Keratinocyte (primary cell): ENCODE data around the gene SH3BP5.

ENCODE experiments used
- CTCF ChIP-seq, 3 experiments: IDR thresholded peaks in 1 of 3; conservative IDR thresholded peaks in 1 of 3; optimal IDR thresholded peaks in 1 of 3; 2 replicates in 2 of 3; 3 replicates in 1 of 3; pipeline versions ENCODE3 to v1.5.1; 2011; ENCODE audit warnings: low read length in 3 of 3, mild to moderate bottlenecking in 3 of 3, moderate library complexity in 2 of 3, control low read depth in 1 of 3, inconsistent platforms in 1 of 3; ENCODE audit not compliant: insufficient read depth in 2 of 3; ENCODE audit errors: extremely low read depth in 1 of 3
- EZH2 ChIP-seq: IDR thresholded peaks from one replicate; pipeline ENCODE4 v1.6.1; 2012; ENCODE audit warnings: inconsistent platforms, mild to moderate bottlenecking, low read length, moderate library complexity

GRCh38 chr3:15300323-15301078 is 31.9 kb downstream of the SH3BP5 start:
- TF ChIP-seq EZH2 (no peak), CTCF (optimal IDR thresholded peaks at IDR 0.05 in 1 of 3, IDR thresholded peaks at IDR 0.05 in 1 of 3, conservative IDR thresholded peaks at IDR 0.05 in 1 of 3; ENCODE audit: extremely low read depth in 1 of 3, insufficient read depth in 2 of 3, low read length in 3 of 3) (no peak)
